ENCODE measurements around the gene C5orf52.

The C5orf52 gene

GRCh38 chr5:157670662-157671591, at the start of gene C5orf52:
TSS of gene C5orf52 (plus strand) at chr5:157671533. CDS start at chr5:157671615, 82 bp downstream.
- no peaks in the 10 kb centered on the region for H3K36me3 Mint-ChIP-seq (ENCODE audit: low read depth)
- peaks cover 67% of the 10 kb centered on the region for H3K27me3 Mint-ChIP-seq
- peak within 1 kb of the TSS; percentile 80 for H3K4me3 Mint-ChIP-seq
- H3K9me3 Mint-ChIP-seq: no peaks in the 10 kb centered on the region
- H3K27ac Mint-ChIP-seq: peak within 1 kb of the TSS; percentile 85
- peaks cover 30% of the 10 kb centered on the region for H3K4me1 Mint-ChIP-seq (ENCODE audit: low read depth)
- intact Hi-C loops (cut with micrococcal nuclease): no loop called here

GRCh38 chr5:157624144-157624543, 47.2 kb upstream of the C5orf52 start:
- Mint-ChIP-seq H3K27ac (no peak overlapping the region), H3K27me3 (peaks cover 20% of the 10 kb centered on the region), H3K36me3 (ENCODE audit: low read depth) (no peaks in the 10 kb centered on the region), H3K4me1 (ENCODE audit: low read depth) (no peaks in the 10 kb centered on the region), H3K9me3 (no peaks in the 10 kb centered on the region), H3K4me3 (no peak overlapping the region)
- intact Hi-C loops (cut with micrococcal nuclease): no loop called here

GRCh38 chr5:157626831-157627230, 44.5 kb upstream of the C5orf52 start:
- no peak overlapping the region for H3K27ac Mint-ChIP-seq
- H3K36me3 Mint-ChIP-seq (ENCODE audit: low read depth): no peaks in the 10 kb centered on the region
- peaks cover 6% of the 10 kb centered on the region for H3K4me1 Mint-ChIP-seq (ENCODE audit: low read depth)
- intact Hi-C loops (cut with micrococcal nuclease): no loop called here
- H3K27me3 Mint-ChIP-seq: peaks cover 16% of the 10 kb centered on the region
- peaks cover 8% of the 10 kb centered on the region for H3K9me3 Mint-ChIP-seq
- no peak overlapping the region for H3K4me3 Mint-ChIP-seq

- peaks cover 11% of the 10 kb centered on the region for H3K27me3 Mint-ChIP-seq
- peaks cover 6% of the 10 kb centered on the region for H3K4me1 Mint-ChIP-seq (ENCODE audit: low read depth)
- intact Hi-C loops (cut with micrococcal nuclease): no loop called here
- peaks cover 8% of the 10 kb centered on the region for H3K9me3 Mint-ChIP-seq
- H3K36me3 Mint-ChIP-seq (ENCODE audit: low read depth): no peaks in the 10 kb centered on the region
- no peak overlapping the region for H3K4me3 Mint-ChIP-seq
- no peak overlapping the region for H3K27ac Mint-ChIP-seq
Observed at GRCh38 chr5:157630341-157630740, 41.0 kb upstream of the C5orf52 start.

GRCh38 chr5:157640406-157641066, 30.8 kb upstream of the C5orf52 start:
- H3K4me1 Mint-ChIP-seq (ENCODE audit: low read depth): no peaks in the 10 kb centered on the region

GRCh38 chr5:157648275-157648990, 22.9 kb upstream of the C5orf52 start:
- H3K9me3 Mint-ChIP-seq: peaks cover 17% of the 10 kb centered on the region
- peaks cover 18% of the 10 kb centered on the region for H3K36me3 Mint-ChIP-seq (ENCODE audit: low read depth)
- no peak overlapping the region for H3K4me3 Mint-ChIP-seq
- H3K4me1 Mint-ChIP-seq (ENCODE audit: low read depth): peaks cover 17% of the 10 kb centered on the region
- intact Hi-C loops (cut with micrococcal nuclease): no loop called here
- peaks cover 26% of the 10 kb centered on the region for H3K27me3 Mint-ChIP-seq
- no peak overlapping the region for H3K27ac Mint-ChIP-seq

More at GRCh38 chr5:157640406-157641066, 30.8 kb upstream of the C5orf52 start:
- Mint-ChIP-seq H3K36me3 (ENCODE audit: low read depth) (no peaks in the 10 kb centered on the region), H3K4me3 (no peak overlapping the region), H3K27me3 (peaks cover 11% of the 10 kb centered on the region), H3K9me3 (no peaks in the 10 kb centered on the region), H3K27ac (no peak overlapping the region)
- intact Hi-C loops (cut with micrococcal nuclease): no loop called here

- Mint-ChIP-seq H3K4me1 (ENCODE audit: low read depth) (peaks cover 17% of the 10 kb centered on the region), H3K27ac (no peak overlapping the region), H3K36me3 (ENCODE audit: low read depth) (peaks cover 22% of the 10 kb centered on the region), H3K27me3 (peaks cover 30% of the 10 kb centered on the region), H3K4me3 (no peak overlapping the region), H3K9me3 (peaks cover 24% of the 10 kb centered on the region)
- intact Hi-C loops (cut with micrococcal nuclease): no loop called here
Observed at GRCh38 chr5:157649101-157649500, 22.2 kb upstream of the C5orf52 start.

GRCh38 chr5:157650991-157651611, 20.2 kb upstream of the C5orf52 start:
- peaks cover 27% of the 10 kb centered on the region for H3K27me3 Mint-ChIP-seq
- H3K9me3 Mint-ChIP-seq: peaks cover 44% of the 10 kb centered on the region
- peaks cover 22% of the 10 kb centered on the region for H3K36me3 Mint-ChIP-seq (ENCODE audit: low read depth)
- peak overlapping the region; percentile 70 for H3K4me3 Mint-ChIP-seq
- H3K4me1 Mint-ChIP-seq (ENCODE audit: low read depth): peaks cover 17% of the 10 kb centered on the region
- peak overlapping the region; percentile 82 for H3K27ac Mint-ChIP-seq
- intact Hi-C loops (cut with micrococcal nuclease): no loop called here

- Mint-ChIP-seq H3K4me3 (peak overlapping the region; percentile 70), H3K27ac (peak overlapping the region; percentile 82), H3K4me1 (ENCODE audit: low read depth) (peaks cover 17% of the 10 kb centered on the region), H3K36me3 (ENCODE audit: low read depth) (peaks cover 22% of the 10 kb centered on the region), H3K9me3 (peaks cover 51% of the 10 kb centered on the region), H3K27me3 (peaks cover 27% of the 10 kb centered on the region)
- intact Hi-C loops (cut with micrococcal nuclease): no loop called here
Observed at GRCh38 chr5:157651623-157652376, 19.5 kb upstream of the C5orf52 start.

- H3K27me3 Mint-ChIP-seq: peaks cover 22% of the 10 kb centered on the region
- peak within 1 kb of the TSS; percentile 82 for H3K27ac Mint-ChIP-seq
- H3K4me1 Mint-ChIP-seq (ENCODE audit: low read depth): peaks cover 17% of the 10 kb centered on the region
- intact Hi-C loops (cut with micrococcal nuclease): no loop called here
- peaks cover 22% of the 10 kb centered on the region for H3K36me3 Mint-ChIP-seq (ENCODE audit: low read depth)
- peaks cover 53% of the 10 kb centered on the region for H3K9me3 Mint-ChIP-seq
- peak within 1 kb of the TSS; percentile 70 for H3K4me3 Mint-ChIP-seq
Observed at GRCh38 chr5:157652377-157652692, 19.0 kb upstream of the C5orf52 start, which contains the start of gene SOX30. TSS of gene SOX30 (minus strand) at chr5:157652438. CDS start at chr5:157652078, 360 bp downstream.

GRCh38 chr5:157657516-157657915, 13.8 kb upstream of the C5orf52 start:
- Mint-ChIP-seq H3K4me3 (no peak overlapping the region), H3K9me3 (peaks cover 63% of the 10 kb centered on the region), H3K4me1 (ENCODE audit: low read depth) (peaks cover 4% of the 10 kb centered on the region), H3K36me3 (ENCODE audit: low read depth) (peaks cover 12% of the 10 kb centered on the region), H3K27ac (no peak overlapping the region), H3K27me3 (peaks cover 7% of the 10 kb centered on the region)
- intact Hi-C loops (cut with micrococcal nuclease): no loop called here

- Mint-ChIP-seq H3K27ac (no peak overlapping the region), H3K36me3 (ENCODE audit: low read depth) (no peaks in the 10 kb centered on the region), H3K4me3 (no peak overlapping the region), H3K4me1 (ENCODE audit: low read depth) (no peaks in the 10 kb centered on the region), H3K9me3 (peaks cover 50% of the 10 kb centered on the region), H3K27me3 (no peaks in the 10 kb centered on the region)
- intact Hi-C loops (cut with micrococcal nuclease): no loop called here
Observed at GRCh38 chr5:157658893-157659292, 12.4 kb upstream of the C5orf52 start.

Measured in dendritic cell treated with granulocyte-macrophage colony-stimulating factor and Interleukin-4, amounts not matched to agents 40 ng/mL and 50 ng/mL, for 4 days (primary cell).